HG02763 (cell line): ENCODE data around the gene SCNN1A.

Source experiments
- ATAC-seq: cut with Tn5 transposase; IDR thresholded peaks from one replicate; pipeline ENCODE4 v1.9.1; 2021; ENCODE audit warnings: mild to moderate bottlenecking, moderate library complexity; ENCODE audit not compliant: unreplicated experiment

SCNN1A gene

GRCh38 chr12:6369916-6370575 is 5.3 kb downstream of the SCNN1A start:
- no peak for ATAC-seq

GRCh38 chr12:6368906-6369525 is 6.3 kb downstream of the SCNN1A start:
- ATAC-seq = no peak

DNA sequence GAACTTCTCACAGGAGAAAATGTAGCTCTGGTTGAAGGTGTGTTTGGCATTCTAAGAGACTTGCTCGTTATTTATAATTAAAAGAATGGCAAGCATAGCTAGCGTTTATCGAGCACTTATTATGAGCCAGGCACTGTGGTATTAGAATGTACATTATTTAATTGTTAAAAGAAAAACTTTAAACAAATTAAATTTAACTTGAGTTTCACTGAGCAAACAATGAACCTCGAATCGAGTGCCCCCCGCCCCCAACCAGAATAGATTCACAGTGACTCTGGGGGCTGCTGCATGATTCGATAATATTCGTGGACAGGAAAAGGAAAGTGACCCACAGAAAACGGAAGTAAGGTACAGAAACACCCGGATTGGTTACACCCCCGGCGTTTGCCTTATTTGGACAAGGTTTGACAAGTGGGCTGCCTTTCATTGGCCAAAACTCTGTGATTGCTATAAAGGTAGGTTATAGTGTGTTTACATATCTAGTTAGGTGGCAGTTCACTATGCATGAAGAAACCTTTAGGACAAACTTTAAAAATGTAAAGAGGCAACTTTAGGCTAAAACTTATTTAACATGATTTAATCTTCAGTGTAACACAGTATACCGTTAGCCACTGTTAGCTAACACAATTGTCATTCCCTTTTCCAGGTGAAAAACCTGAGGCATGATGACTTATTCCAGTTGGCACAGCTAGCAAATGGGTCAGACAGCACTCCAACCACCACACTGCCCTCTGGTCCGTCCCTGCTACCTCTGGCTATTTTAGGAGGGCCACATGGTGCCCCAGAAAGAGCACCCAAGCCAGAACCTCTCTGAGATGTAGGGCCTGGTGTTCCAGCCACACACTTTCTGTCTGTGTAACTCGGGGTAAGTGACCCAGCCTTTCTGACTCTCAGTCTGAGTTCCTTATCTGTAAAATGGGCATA is 7.1 kb downstream of the SCNN1A start:
- no peak for ATAC-seq

DNA sequence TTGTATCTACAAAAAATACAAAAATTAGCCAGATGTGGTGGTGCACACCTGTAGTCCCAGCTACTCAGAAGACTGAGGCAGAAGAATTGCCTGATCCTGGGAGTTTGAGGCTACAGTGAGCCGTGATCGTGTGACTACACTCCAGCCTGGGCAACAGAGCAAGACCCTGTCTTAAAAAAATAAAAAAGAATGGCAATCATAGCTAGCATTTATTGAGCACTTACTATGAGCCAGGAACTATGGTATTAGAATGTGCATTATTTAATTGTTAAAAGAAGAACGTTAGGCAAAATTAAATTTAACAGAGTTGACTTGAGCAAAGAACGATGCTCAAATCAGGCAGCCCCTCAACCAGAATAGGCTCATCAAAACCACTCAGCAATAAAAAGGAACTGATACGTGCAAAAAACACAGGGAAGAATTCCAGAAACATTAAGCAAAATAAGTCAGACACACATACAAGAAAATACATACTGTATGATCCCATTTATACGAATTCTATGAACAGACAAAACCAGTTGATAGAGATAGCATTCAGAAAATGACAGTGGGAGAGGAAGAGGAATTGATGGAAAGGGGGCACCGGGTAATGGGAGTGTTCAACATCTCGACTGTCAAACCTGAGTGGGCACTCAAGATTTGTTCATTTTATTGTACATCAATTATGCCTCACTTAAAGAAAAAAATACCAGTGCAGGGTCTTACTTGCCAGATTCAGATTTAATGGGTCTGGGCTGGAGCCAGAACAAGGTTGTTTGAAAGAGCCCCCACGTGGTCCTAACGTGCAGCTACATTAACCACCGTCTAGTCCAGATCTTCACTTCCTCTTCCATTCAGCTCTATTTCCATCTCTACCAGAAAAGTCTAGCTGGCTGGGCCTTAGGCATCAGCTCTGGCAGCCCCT is 8.0 kb downstream of the SCNN1A start:
- no peak for ATAC-seq

DNA sequence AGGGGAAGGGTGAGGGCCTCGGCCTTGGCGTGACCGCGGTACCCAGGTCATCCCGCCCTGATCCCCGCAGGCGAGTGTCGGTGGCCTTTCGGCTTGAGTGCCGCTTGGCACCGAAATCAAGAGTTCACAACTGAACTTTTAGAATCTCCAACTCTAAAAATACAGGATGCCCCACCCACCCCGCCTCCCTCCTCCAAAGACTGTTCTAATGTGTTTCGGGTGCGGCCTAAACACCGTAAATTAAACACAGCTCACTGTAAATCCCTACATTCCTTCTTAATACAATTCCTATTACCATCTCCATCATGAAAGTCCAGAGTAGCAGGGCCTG is 11.4 kb downstream of the SCNN1A start:
- ATAC-seq = no peak

DNA sequence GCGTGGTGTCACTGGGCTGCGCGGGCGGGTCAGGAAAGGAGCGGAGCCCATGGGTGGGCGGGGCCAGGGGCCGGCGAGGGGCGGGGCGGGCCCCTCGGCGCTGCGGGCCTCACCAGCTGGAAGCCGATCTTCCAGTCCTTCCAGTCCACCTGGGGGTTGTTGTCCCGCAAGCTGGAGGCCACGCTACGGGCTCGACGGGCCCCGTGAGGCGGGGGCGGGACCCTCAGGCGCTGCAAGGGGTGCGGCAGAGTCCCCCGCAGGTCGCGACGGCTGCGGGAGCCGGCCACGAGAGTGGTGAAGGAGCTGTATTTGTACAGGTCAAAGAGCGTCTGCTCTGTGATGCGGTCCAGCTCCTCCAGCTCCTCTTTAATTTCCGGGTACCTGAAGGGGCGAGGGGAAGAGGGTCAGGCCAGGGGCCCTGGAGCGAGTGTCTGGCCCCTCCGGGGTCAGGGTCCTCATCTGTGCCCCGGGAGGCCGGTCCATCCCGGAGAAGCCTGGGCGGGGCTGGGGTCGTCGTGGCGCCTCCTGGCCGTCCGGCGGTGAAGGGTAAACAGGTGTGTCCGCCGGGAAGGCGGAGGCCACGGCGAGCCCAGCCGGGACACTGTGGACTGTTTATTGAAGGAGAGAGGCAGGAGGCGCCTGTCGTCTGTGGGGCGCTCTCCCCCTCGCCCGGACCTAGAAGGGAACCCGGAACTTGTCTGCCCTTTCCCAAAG is 11.9 kb downstream of the SCNN1A start:
- no peak for ATAC-seq

GRCh38 chr12:6363010-6363329 is 12.4 kb downstream of the SCNN1A start:
- ATAC-seq = no peak

GRCh38 chr12:6362403-6362802 is 13.0 kb downstream of the SCNN1A start:
- ATAC-seq = no peak

GRCh38 chr12:6361834-6362233 is 13.5 kb downstream of the SCNN1A start:
- ATAC-seq = no peak

DNA sequence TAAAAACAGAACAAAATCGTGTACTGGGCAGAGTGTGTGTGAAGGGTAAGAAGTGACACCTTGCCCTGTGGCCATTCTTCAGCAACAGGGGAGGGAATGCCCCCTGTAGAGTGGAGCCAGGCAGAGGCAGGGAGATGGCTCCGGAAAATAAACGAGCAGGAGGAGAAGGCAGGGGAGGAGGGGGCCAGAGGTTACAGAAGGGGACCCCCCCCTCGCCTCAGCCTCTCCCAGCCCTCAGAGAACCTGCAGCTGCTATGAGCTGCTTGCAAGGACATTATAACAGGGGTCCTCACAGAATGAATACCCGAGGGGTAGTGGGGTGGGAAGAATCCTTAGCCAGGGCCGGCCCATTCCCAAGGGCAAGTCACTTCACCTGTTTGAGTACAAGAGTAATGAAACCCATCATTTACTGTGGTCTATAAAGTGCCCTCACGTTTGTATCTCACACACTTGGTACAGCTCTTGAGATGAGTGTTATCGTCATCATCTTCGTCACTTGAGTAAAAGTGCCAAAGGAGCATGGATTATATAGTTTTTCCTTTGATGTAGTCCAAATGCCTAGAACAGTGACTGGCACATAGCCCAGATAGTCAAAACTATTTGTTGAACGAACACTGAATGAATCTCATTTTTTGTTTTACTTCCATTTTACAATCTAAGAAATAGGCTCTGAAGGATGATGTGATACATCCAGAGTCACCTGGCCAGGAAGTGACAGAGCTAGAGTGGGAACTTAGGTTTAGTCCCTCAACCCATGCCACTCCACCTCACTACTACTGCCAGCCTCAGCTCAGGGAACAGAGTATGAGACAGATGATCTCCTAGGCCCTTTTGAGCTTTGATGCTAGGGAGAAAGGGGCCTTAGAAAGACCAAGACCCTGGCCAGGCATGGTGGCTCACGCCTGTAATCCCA is 14.5 kb downstream of the SCNN1A start:
- no peak for ATAC-seq

DNA sequence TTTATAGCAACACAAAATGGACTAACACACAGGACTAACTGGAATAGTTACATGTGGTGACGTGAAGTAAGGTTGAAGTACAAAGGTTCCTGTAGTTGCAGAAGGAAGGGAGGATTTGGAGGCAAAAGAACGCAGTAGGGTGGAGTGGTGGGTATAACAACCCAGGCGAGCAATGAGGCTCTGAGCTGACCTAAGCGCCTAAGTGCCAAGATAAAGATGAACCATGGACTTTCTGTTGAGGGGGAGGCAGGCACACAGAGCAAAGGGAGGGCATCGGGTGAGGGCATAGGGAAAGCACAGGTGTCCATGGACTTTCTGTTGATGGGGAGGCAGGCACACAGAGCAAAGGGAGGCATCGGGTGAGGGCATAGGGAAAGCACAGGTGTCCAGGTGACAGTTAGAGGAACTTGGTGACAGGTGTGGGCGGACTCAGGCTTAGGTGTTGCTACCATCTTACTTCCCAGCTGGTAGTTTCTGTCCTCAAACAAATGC is 15.2 kb downstream of the SCNN1A start:
- ATAC-seq = no peak

- no peak for ATAC-seq
Measured at GRCh38 chr12:6358881-6359280, 16.5 kb downstream of the SCNN1A start.

- ATAC-seq = no peak
Measured at GRCh38 chr12:6356374-6356820, 19.0 kb downstream of the SCNN1A start.

DNA sequence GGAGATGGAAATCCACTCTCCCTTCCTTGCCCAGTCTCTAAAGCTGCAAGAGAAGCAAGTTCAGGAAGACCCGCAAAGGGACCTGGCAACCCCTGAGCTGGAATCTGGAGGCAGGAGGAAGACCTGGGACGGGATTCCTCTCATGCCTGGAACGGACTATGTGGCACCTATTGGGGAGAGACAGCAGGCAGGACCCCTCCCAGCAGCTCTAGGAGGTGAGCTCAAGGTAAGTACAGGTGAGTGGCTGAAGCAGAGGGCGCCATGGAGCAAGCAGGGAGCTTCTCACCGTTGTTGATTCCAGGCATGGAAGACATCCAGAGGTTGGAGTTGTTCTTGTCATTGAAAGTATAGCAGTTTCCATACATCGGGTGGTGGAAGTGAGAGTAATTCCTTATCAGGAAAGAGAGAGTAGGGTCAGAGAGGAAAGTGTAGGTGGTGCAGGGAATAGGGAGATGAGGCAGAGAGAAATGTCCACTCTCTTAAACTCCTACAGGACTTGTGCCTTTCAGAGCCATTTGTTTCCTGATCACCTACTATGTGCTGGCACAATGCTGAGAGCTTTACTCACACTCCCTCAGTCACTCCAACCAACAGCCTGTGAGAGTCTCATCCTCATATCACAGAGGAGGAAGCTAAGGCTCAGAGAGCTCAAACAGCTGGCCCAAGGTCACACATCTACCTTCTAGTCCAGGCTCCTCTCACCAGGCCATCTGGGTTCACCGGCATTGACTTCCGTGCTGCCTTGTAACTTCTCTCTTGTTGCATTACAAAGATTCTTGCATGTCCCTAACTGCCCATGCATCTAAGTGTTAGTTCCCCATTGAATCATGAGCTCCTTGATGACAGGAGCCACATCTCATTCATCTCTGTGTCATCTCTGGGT is 19.6 kb downstream of the SCNN1A start:
- ATAC-seq = no peak

DNA sequence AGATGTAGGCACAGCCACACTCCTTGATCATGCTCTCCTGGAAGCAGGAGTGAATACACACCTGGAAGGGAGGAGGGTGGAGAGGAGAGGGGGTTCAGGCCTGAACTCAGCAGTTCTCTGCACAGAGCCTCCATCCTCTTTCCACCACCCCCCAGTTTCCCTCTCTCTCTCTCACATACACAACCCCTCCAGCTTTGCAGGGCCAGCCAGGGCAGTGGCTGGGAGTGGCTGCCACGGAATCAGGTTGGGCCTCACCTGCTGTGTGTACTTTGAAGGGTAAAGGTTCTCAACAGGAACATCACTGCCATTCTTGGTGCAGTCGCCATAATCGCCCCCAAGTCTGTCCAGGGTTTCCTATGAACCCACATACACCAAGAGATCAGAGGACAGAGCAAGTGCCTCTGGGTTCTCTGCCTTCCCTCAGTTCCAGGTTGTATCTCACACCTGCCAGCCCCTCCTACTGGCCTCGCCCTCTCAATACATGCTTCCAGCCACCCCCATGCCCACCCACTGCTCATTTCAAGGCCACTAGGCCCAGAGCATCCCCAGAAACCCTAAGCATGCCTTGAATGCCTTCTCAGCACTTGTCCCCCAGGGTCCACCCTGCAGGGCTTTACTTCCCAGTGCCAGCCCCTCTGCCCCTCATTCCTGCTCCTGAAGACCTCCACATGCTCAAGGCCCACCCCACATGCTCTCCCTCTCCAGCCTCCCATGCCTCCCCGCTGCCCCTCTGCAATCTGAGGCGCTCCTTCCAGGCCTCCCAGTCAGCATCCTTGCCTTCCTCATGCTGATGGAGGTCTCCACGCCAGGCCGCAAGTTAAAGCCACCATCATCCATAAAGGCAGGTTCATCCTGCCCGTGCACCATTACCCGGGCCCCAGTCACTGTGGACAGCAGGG is 20.6 kb downstream of the SCNN1A start:
- no peak for ATAC-seq

DNA sequence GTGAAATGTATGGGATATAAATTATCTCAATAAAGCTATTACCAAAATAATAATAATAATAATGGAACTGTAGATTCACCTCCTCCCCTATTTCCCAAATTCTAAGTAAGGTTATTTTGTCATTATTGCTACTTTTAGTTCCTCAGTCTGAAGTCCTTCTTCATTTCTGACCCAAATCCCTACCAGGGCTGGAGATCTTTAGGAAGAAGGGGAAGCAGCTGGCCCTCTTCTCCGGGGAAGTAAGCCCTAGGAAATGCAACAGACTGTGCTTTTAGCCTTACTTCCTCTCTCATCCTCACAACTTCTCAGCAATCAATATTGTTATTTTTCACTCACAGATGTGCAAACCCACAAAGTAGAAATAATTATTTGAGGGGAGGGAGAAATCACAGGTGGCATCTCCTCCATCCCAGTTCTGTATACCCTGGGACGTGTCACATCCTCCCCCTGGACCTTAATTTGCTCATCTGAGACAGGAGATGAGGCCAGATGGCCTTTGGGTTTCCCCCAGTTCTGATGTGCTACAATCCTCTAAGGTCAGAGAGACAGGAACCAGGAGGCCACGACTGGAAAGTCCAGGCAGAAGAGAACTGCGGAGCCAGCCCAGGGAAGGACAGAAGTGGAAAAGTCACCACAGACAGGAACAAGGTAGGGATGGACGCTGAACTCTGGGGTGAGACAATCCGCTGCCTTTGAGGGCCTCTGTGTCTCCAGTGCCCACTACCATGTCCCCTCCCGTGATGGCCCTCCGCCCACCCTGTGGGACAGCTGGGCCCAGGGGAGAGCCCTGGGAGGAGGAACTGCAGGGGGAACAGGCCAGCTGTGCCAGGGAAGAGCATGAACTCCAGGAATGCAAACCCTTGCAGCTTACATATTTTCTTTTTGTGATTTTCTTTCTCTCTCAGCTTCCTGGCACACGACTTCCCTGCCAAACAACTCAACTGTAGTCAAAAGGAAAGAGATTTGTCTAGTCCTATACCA is 22.9 kb downstream of the SCNN1A start:
- ATAC-seq = no peak
